GM13976 (cell line): Measurements from ENCODE around the gene SPAG16.
"Not testable (repeated sequence)": the region's sequence is repeated elsewhere in the genome, so short reads cannot be mapped to it uniquely, and the experiment has no call there.

Experiments used
- DNase-seq: peaks from one replicate; pipeline ENCODE4 v3.0.0; 2012; ENCODE audit warnings: low spot score
- in situ Hi-C: fragments of 300-500 bp; cut with MboI; formaldehyde crosslinking; loops from one replicate; pipeline ENCODE4 v1.12.0; 2022; ENCODE audit warnings: low sequenced_read_pairs, mixed read lengths, inconsistent platforms; ENCODE audit not compliant: unreplicated experiment
- TF ChIP-seq, protein P1 (sequence below): IDR thresholded peaks from 2 replicates; pipeline ENCODE4 v1.5.1; 2012; ENCODE audit warnings: borderline replicate concordance, mild to moderate bottlenecking; ENCODE audit not compliant: insufficient read depth; ENCODE audit errors: extremely low read depth, missing control alignments, control extremely low read depth

SPAG16 gene

GRCh38 chr2:214035921-214036320 is 751.7 kb downstream of the SPAG16 start:
- in situ Hi-C loops, result no loop called here
- TF ChIP-seq, protein P1, sequence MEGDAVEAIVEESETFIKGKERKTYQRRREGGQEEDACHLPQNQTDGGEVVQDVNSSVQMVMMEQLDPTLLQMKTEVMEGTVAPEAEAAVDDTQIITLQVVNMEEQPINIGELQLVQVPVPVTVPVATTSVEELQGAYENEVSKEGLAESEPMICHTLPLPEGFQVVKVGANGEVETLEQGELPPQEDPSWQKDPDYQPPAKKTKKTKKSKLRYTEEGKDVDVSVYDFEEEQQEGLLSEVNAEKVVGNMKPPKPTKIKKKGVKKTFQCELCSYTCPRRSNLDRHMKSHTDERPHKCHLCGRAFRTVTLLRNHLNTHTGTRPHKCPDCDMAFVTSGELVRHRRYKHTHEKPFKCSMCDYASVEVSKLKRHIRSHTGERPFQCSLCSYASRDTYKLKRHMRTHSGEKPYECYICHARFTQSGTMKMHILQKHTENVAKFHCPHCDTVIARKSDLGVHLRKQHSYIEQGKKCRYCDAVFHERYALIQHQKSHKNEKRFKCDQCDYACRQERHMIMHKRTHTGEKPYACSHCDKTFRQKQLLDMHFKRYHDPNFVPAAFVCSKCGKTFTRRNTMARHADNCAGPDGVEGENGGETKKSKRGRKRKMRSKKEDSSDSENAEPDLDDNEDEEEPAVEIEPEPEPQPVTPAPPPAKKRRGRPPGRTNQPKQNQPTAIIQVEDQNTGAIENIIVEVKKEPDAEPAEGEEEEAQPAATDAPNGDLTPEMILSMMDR, result no peak
- no peak for DNase-seq

DNA sequence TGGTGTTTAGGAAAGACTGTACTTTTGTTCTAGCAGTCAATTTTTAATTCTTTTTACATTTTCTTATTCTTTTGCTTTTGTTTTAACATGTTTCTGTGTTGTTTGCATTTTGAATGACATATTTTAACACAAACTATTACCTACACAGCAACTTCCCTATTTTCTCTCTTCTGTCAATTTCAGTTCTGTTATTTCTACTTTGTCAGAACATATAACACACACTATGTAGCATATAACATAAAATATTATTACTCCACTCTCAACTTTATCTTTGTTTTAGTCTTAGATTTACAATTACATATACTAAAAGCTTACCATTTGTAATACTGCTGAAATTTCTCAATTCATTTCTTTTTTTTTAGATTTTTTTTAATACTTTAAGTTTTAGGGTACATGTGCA is 753.9 kb downstream of the SPAG16 start:
- no peak for DNase-seq
- in situ Hi-C loops, result no loop called here

DNA sequence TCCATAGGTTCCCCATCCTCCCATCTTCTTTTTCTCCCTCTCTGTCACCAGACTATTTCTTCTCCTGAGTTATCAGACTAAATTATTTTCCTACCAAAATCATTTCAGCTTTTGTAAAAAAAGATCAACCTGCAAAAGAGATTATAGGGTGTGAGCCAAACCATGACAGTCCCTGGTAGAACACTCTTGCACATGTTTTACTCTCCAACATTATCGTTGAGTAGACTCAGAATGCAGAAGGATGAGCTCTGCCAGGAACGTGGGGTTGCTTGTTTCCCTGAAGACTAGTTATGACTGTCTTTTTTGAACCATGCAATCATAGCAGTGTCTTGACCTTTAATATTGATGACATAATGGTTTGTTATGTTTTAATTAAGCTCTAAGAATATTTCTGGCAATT is 766.5 kb downstream of the SPAG16 start:
- no peak for DNase-seq
- in situ Hi-C loops, result no loop called here
- TF ChIP-seq, protein P1, result no peak

More for the DNA sequence above, 753.9 kb downstream of the SPAG16 start:
- TF ChIP-seq, protein P1, result no peak

GRCh38 chr2:214051585-214051984 is 767.3 kb downstream of the SPAG16 start:
- TF ChIP-seq, protein P1, result no peak
- in situ Hi-C loops, result no loop called here
- no peak for DNase-seq

GRCh38 chr2:214052235-214052634 is 768.0 kb downstream of the SPAG16 start:
- in situ Hi-C loops, result no loop called here
- TF ChIP-seq, protein P1, result no peak
- DNase-seq, result no peak

GRCh38 chr2:214057986-214058385 is 773.7 kb downstream of the SPAG16 start:
- TF ChIP-seq, protein P1, result no peak
- no peak for DNase-seq
- in situ Hi-C loops, result no loop called here

- DNase-seq, result not testable (repeated sequence)
These were observed 778.0 kb downstream of the SPAG16 start for GRCh38 chr2:214062279-214062678.

More at GRCh38 chr2:214062279-214062678, 778.0 kb downstream of the SPAG16 start:
- in situ Hi-C loops, result not testable (repeated sequence)
